A549 (cell line): ENCODE results near the gene ZNF335. TPM values are rescaled to one million over a fixed set of nuclear protein-coding genes. Genes with fewer than 3 reads are reported as not detected.
"Not testable (repeated sequence)": the region's sequence is repeated elsewhere in the genome, so short reads cannot be mapped to it uniquely, and the experiment has no call there.

Source experiments
- ATAC-seq, 2 experiments: fragments of 200-7000 bp in 1 of 2; fragments of >200 bp in 1 of 2; cut with Nextera tagmentation in 1 of 2; cut with Tn5 transposase in 1 of 2; 3 replicates each; pipeline versions ENCODE4 v1.8.0 to v1.9.1; 2018 to 2020; ENCODE audit warnings: mild to moderate bottlenecking in 1 of 2, moderate library complexity in 1 of 2
- CTCF ChIA-PET: fragments of 300-600 bp; sonication (Branson Sonifier 250); formaldehyde crosslinking; extraction: SDS; loops from one replicate; lab custom pipeline; 2021; ENCODE audit warnings: antibody characterized with exemption, inconsistent platforms; lab: Yijun Ruan, JAX
- POLR2A ChIA-PET: fragments of 350-600 bp; formaldehyde crosslinking; extraction: SDS; loops from one replicate; lab custom pipeline; 2021; ENCODE audit warnings: antibody characterized with exemption, inconsistent platforms; lab: Yijun Ruan, JAX
- DNase-seq, 2 experiments: peaks; one replicate each; pipeline versions ENCODE4 v3.0.0 to v3.0.0-alpha.2; 2011 to 2016; ENCODE audit warnings: low read depth in 1 of 2, low spot score in 1 of 2
- FAIRE-seq: peaks from 2 replicates; lab custom pipeline; 2011; peaks lifted over from hg19 to GRCh38; lab: Jason Lieb, UNC
- H3K27ac ChIP-seq, 2 experiments: fragments of >200 bp; sonication (Bioruptor Twin); formaldehyde crosslinking; 3 replicates each; pipeline ENCODE4 v1.5.1; 2016 to 2017
- H3K4me1 ChIP-seq: fragments of >200 bp; sonication (Bioruptor Twin); formaldehyde crosslinking; 3 replicates; pipeline ENCODE4 v1.6.1; 2016
- H3K4me2 ChIP-seq: fragments of >200 bp; sonication (Bioruptor Twin); formaldehyde crosslinking; 3 replicates; pipeline ENCODE4 v1.6.1; 2016
- H3K4me3 ChIP-seq: fragments of >200 bp; sonication (Bioruptor Twin); formaldehyde crosslinking; 3 replicates; pipeline ENCODE4 v1.5.1; 2016
- H3K9me3 ChIP-seq: fragments of >200 bp; sonication (Bioruptor Twin); formaldehyde crosslinking; 3 replicates; pipeline ENCODE4 v1.6.1; 2016
- CEBPB ChIP-seq, 2 experiments: fragments of >200 bp in 1 of 2; sonication (Bioruptor Twin) in 1 of 2; formaldehyde crosslinking in 1 of 2; IDR thresholded peaks; 2 replicates each; pipeline ENCODE4 v1.6.1; 2012 to 2016
- EHMT2 ChIP-seq: fragments of 200-600 bp; sonication (generic); IDR thresholded peaks from 2 replicates; pipeline ENCODE4 v1.6.1; 2016; ENCODE audit warnings: antibody characterized with exemption, low read depth, mild to moderate bottlenecking, moderate library complexity
- EP300 ChIP-seq, 2 experiments: fragments of >200 bp; sonication (Bioruptor Twin); formaldehyde crosslinking; IDR thresholded peaks; 2 replicates in 1 of 2; 3 replicates in 1 of 2; pipeline ENCODE4 v1.6.1; 2016 to 2017
- FOSB ChIP-seq: fragments of 250-450 bp; sonication (Bioruptor Pico); IDR thresholded peaks from 2 replicates; pipeline ENCODE4 v1.5.0; 2020; ENCODE audit warnings: mild to moderate bottlenecking, moderate library complexity
- FOSL2 ChIP-seq, 2 experiments: fragments of 450-650 bp in 1 of 2; fragments of >200 bp in 1 of 2; sonication (Bioruptor Twin) in 1 of 2; formaldehyde crosslinking; IDR thresholded peaks; 2 replicates each; pipeline versions ENCODE4 v1.5.0 to v1.6.1; 2016 to 2020; ENCODE audit warnings: mild to moderate bottlenecking in 1 of 2, moderate library complexity in 1 of 2
- HES2 ChIP-seq: fragments of >200 bp; sonication (Bioruptor Twin); formaldehyde crosslinking; IDR thresholded peaks from 2 replicates; pipeline ENCODE4 v1.6.1; 2016
- HEYL ChIP-seq: fragments of 250-450 bp; sonication (Bioruptor Pico); IDR thresholded peaks from 2 replicates; pipeline ENCODE4 v1.8.0; 2021; ENCODE audit warnings: mild to moderate bottlenecking, moderate library complexity
- HMGXB4 ChIP-seq: fragments of 250-450 bp; sonication (Bioruptor Pico); IDR thresholded peaks from 2 replicates; pipeline ENCODE4 v1.5.0; 2021; ENCODE audit warnings: mild to moderate bottlenecking, moderate library complexity, borderline replicate concordance
- HOXA7 ChIP-seq: fragments of 250-450 bp; sonication (Bioruptor Pico); IDR thresholded peaks from 2 replicates; pipeline ENCODE4 v1.5.0; 2020; ENCODE audit warnings: mild to moderate bottlenecking, moderate library complexity
- JUN ChIP-seq, 2 experiments: fragments of >200 bp; sonication (Bioruptor Twin); formaldehyde crosslinking; IDR thresholded peaks; 2 replicates in 1 of 2; 3 replicates in 1 of 2; pipeline ENCODE4 v1.6.1; 2016 to 2017
- MAX ChIP-seq: IDR thresholded peaks from 2 replicates; pipeline ENCODE4 v1.6.1; 2012
- MAZ ChIP-seq: fragments of 150-350 bp; IDR thresholded peaks from 2 replicates; pipeline ENCODE4 v1.6.1; 2014; ENCODE audit warnings: antibody characterized with exemption, low read depth, low read length, borderline replicate concordance
- MYC ChIP-seq: IDR thresholded peaks from 2 replicates; pipeline ENCODE4 v1.6.1; 2012; ENCODE audit warnings: mild to moderate bottlenecking, inconsistent platforms, low read length, improper control_type of control experiment, borderline replicate concordance
- NFE2L2 ChIP-seq: fragments of 150-350 bp; conservative IDR thresholded peaks from 2 replicates; pipeline ENCODE4 v1.6.1; 2014; ENCODE audit warnings: low read length
- PBX3 ChIP-seq: IDR thresholded peaks from 2 replicates; pipeline ENCODE4 v1.6.1; 2012
- PHF8 ChIP-seq: fragments of 200-600 bp; sonication (generic); IDR thresholded peaks from 2 replicates; pipeline ENCODE4 v1.6.1; 2016; ENCODE audit warnings: low read depth, mild to moderate bottlenecking, antibody characterized with exemption, moderate library complexity, borderline replicate concordance
- POLR2A ChIP-seq: IDR thresholded peaks from 2 replicates; pipeline ENCODE4 v1.6.1; 2012; ENCODE audit warnings: mild to moderate bottlenecking, low read length
- RAD21 ChIP-seq, 2 experiments: fragments of >200 bp in 1 of 2; sonication (Bioruptor Twin) in 1 of 2; formaldehyde crosslinking in 1 of 2; IDR thresholded peaks in 1 of 2; conservative IDR thresholded peaks in 1 of 2; 2 replicates in 1 of 2; 3 replicates in 1 of 2; pipeline ENCODE4 v1.6.1; 2012 to 2018; ENCODE audit warnings: inconsistent platforms in 1 of 2
- RARB ChIP-seq: fragments of 250-450 bp; sonication (Bioruptor Pico); IDR thresholded peaks from 2 replicates; pipeline ENCODE4 v1.8.0; 2021; ENCODE audit warnings: mild to moderate bottlenecking, moderate library complexity
- TP53 ChIP-seq: fragments of 250-450 bp; sonication (Bioruptor Pico); IDR thresholded peaks from 2 replicates; pipeline ENCODE4 v1.5.0; 2021; ENCODE audit warnings: mild to moderate bottlenecking, moderate library complexity
- ZC3H11A ChIP-seq: fragments of 450-650 bp; IDR thresholded peaks from 2 replicates; pipeline ENCODE4 v1.6.1; 2014; ENCODE audit warnings: antibody characterized with exemption, mild to moderate bottlenecking
- ZFP36 ChIP-seq: fragments of 450-650 bp; IDR thresholded peaks from 2 replicates; pipeline ENCODE4 v1.6.1; 2014; ENCODE audit warnings: borderline replicate concordance; ENCODE audit not compliant: partially characterized antibody
- ZNF302 ChIP-seq: fragments of 250-450 bp; sonication (Bioruptor Pico); IDR thresholded peaks from 2 replicates; pipeline ENCODE4 v1.9.0; 2021; ENCODE audit warnings: inconsistent platforms, mild to moderate bottlenecking, moderate library complexity
- WGBS: methylation state at CpG from one replicate; pipeline ENCODE4 v1.1.6; 2017; ENCODE audit errors: missing lambda C conversion rate; 5-methylcytosine and 5-hydroxymethylcytosine counted together
- polyA plus RNA-seq, 4 experiments: library from polyadenylated mRNA; depleted of rRNA in 3 of 4; stranded (reverse); fragments of >200 nt; fragmentation: RNase III in 1 of 4; extraction: RNeasy Plus Mini Kit Qiagen cat#74134 plus additional on column Dnase treatment in 1 of 4; gene quantifications; 2 replicates in 3 of 4; 3 replicates in 1 of 4; pipeline ENCODE4 v1.2.3, GENCODE V29; 2011 to 2017

ZNF335 gene
- polyA plus RNA-seq, 2 of the 4 experiments (the other 2 are of a cell fraction), result 7.3 to 9.3 TPM

GRCh38 chr20:45959126-45959525 lies 12.9 kb downstream of the ZNF335 start:
- ChIA-PET POLR2A (interaction anchor here (1.1 kb wide), 1 partner anchor 25 kb away, joined by 4 read pairs; the partner anchor contains the start of gene PCIF1), CTCF (interaction anchor here (0.9 to 21.4 kb wide), 8 partner anchors 7 to 166 kb away, joined by 3 to 358 read pairs (median 5); partner anchors contain the start of gene ZNF335)
- H3K9me3 ChIP-seq, result peaks cover 4% of the 10 kb centered on the region; the same call in 1 of the 3 replicates
- no peak overlapping the region for H3K27ac ChIP-seq
- no peak overlapping the region for H3K4me2 ChIP-seq
- no peaks in the 10 kb centered on the region for H3K4me1 ChIP-seq
- no peak for DNase-seq
- 94% methylated on average over 16 of the region's 16 CpGs for WGBS
- no peak for FAIRE-seq
- no peak overlapping the region for H3K4me3 ChIP-seq
- no peak for TF ChIP-seq FOSB
- no peak for TF ChIP-seq ZC3H11A
- no peak for TF ChIP-seq PBX3
- no peak for TF ChIP-seq HEYL (CRISPR knock-in tag)
- no peak for TF ChIP-seq FOSL2 (IDR thresholded peaks at IDR 0.05)
- no peak for TF ChIP-seq FOSL2 (CRISPR knock-in tag; IDR thresholded peaks at IDR 0.05)
- TF ChIP-seq, all 56 proteins: peak for 0
- no peak for ATAC-seq

GRCh38 chr20:45958593-45958992 lies 13.4 kb downstream of the ZNF335 start:
- no peak for TF ChIP-seq ZNF302
- peak in 1 of 2 experiments; percentile 19; a peak in 1 of 5 replicates for TF ChIP-seq JUN (IDR thresholded peaks at IDR 0.05)
- FAIRE-seq (no peak), ATAC-seq (no peak), DNase-seq (no peak)
- ChIA-PET POLR2A (interaction anchor here (0.7 to 1.3 kb wide), 4 partner anchors 14 to 25 kb away, joined by 3 to 5 read pairs (median 4); partner anchors contain the start of gene PCIF1), CTCF (interaction anchor here (0.6 to 21.4 kb wide), 11 partner anchors 6 to 166 kb away, joined by 3 to 358 read pairs (median 3); partner anchors contain the start of gene ZNF335)
- Histone ChIP-seq H3K9me3 (peaks cover 4% of the 10 kb centered on the region; the same call in 1 of the 3 replicates), H3K27ac (no peak overlapping the region), H3K4me2 (no peak overlapping the region), H3K4me1 (no peaks in the 10 kb centered on the region), H3K4me3 (no peak overlapping the region)
- 94% methylated on average over 4 of the region's 4 CpGs for WGBS

- no peak for DNase-seq
- peaks cover 4% of the 10 kb centered on the region; the same call in 1 of the 3 replicates for H3K9me3 ChIP-seq
- no peaks in the 10 kb centered on the region for H3K4me1 ChIP-seq
- ChIA-PET POLR2A (interaction anchor here (0.7 to 1.3 kb wide), 3 partner anchors 16 to 22 kb away, joined by 3 to 5 read pairs (median 3); no protein-coding TSS in a partner anchor), CTCF (interaction anchor here (1.0 to 21.4 kb wide), 6 partner anchors 9 to 158 kb away, joined by 3 to 358 read pairs (median 6); partner anchors contain the start of gene ZNF335)
- no peak overlapping the region for H3K27ac ChIP-seq
- no peak for ATAC-seq
- no peak overlapping the region for H3K4me2 ChIP-seq
- no peak overlapping the region for H3K4me3 ChIP-seq
- no peak for FAIRE-seq
- WGBS, result 91% methylated on average over 18 of the region's 19 CpGs
- TF ChIP-seq POLR2A, result no peak
- TF ChIP-seq EHMT2, result no peak
- no peak for TF ChIP-seq RAD21 (conservative IDR thresholded peaks at IDR 0.05 in 1 of 2, IDR thresholded peaks at IDR 0.05 in 1 of 2)
- TF ChIP-seq EP300 (IDR thresholded peaks at IDR 0.05), result no peak
- TF ChIP-seq HMGXB4, result no peak
- TF ChIP-seq NFE2L2, result no peak
- TF ChIP-seq CEBPB (IDR thresholded peaks at IDR 0.05), result no peak
- TF ChIP-seq TP53, result no peak
- no peak for TF ChIP-seq MAX
- no peak for TF ChIP-seq MYC
- TF ChIP-seq MAZ, result no peak
- TF ChIP-seq PHF8, result no peak
- TF ChIP-seq HOXA7 (CRISPR knock-in tag), result no peak
- TF ChIP-seq RARB (CRISPR knock-in tag), result no peak
- no peak for TF ChIP-seq ZFP36
- no peak for TF ChIP-seq PBX3
- no peak for TF ChIP-seq JUN (IDR thresholded peaks at IDR 0.05)
- TF ChIP-seq HES2, result no peak
Measured at GRCh38 chr20:45957021-45957941, 14.7 kb downstream of the ZNF335 start.

GRCh38 chr20:45956326-45956725 lies 15.7 kb downstream of the ZNF335 start:
- CTCF ChIA-PET, result interaction anchor here (0.6 to 21.4 kb wide), 2 partner anchors 10 to 31 kb away, joined by 5 to 358 read pairs; partner anchors contain the start of gene ZNF335
- H3K4me2 ChIP-seq, H3K27ac ChIP-seq, POLR2A ChIA-PET, FAIRE-seq, ATAC-seq, DNase-seq, H3K4me3 ChIP-seq, H3K9me3 ChIP-seq, H3K4me1 ChIP-seq: not testable (repeated sequence)
- WGBS, result 94% methylated on average over 10 of the region's 10 CpGs
